GM12878 (cell line): ENCODE measurements around the gene MBNL3. TPM values are rescaled to one million over a fixed set of nuclear protein-coding genes. Genes with fewer than 3 reads are reported as not detected.

Source experiments
- ATAC-seq: fragments of 200-7000 bp; cut with Tn5 transposase; 3 replicates; pipeline ENCODE4 v1.9.1; 2020; ENCODE audit warnings: mild to moderate bottlenecking, moderate library complexity
- BruUV-seq: library from RNA; stranded (reverse); fragments of 400-500 nt; replicated peaks from 2 replicates; lab custom pipeline; 2021; lab: Mats Ljungman, UMichigan
- CTCF ChIA-PET: fragments of 300-600 bp; sonication (Branson Sonifier 250); formaldehyde crosslinking; extraction: SDS; loops from one replicate; lab custom pipeline; 2021; ENCODE audit warnings: inconsistent platforms; lab: Yijun Ruan, JAX
- POLR2A ChIA-PET: fragments of 350-600 bp; formaldehyde crosslinking; extraction: SDS; loops from one replicate; lab custom pipeline; 2021; ENCODE audit warnings: inconsistent platforms; lab: Charles Lee
- RAD21 ChIA-PET: fragments of 300-600 bp; sonication (Branson Sonifier 250); formaldehyde crosslinking; loops from one replicate; lab custom pipeline; 2023; ENCODE audit warnings: antibody characterized with exemption; ENCODE audit not compliant: unreplicated experiment; lab: Charles Lee
- SMC1A ChIA-PET: fragments of 300-600 bp; sonication (Branson Sonifier 250); formaldehyde crosslinking; loops from one replicate; lab custom pipeline; 2023; ENCODE audit not compliant: unreplicated experiment, uncharacterized antibody; lab: Charles Lee
- DNase-seq: peaks from one replicate; pipeline ENCODE4 v3.0.0-alpha.2; 2011; ENCODE audit warnings: low read depth, low spot score
- FAIRE-seq: peaks from 3 replicates; lab custom pipeline; 2011; peaks lifted over from hg19 to GRCh38; lab: Jason Lieb, UNC
- H2AFZ ChIP-seq: 2 replicates; pipeline ENCODE4 v1.6.0; 2011; ENCODE audit warnings: low read depth, low read length, control low read depth; ENCODE audit not compliant: control insufficient read depth
- H3K27ac ChIP-seq: 2 replicates; pipeline ENCODE4 v1.5.1; 2011; ENCODE audit warnings: control low read depth; ENCODE audit not compliant: control insufficient read depth, insufficient read depth
- H3K27me3 ChIP-seq, 2 experiments: replicated peaks in 1 of 2; 2 replicates each; pipeline versions ENCODE4 v1.6.0 to v1.6.1; 2011; ENCODE audit warnings: low read length in 1 of 2; ENCODE audit not compliant: control insufficient read depth in 2 of 2, insufficient read depth in 2 of 2
- H3K36me3 ChIP-seq, 2 experiments: 2 replicates each; pipeline ENCODE4 v1.5.1; 2011; ENCODE audit warnings: low read length in 1 of 2; ENCODE audit not compliant: control insufficient read depth in 2 of 2, insufficient read depth in 2 of 2
- H3K4me1 ChIP-seq: 2 replicates; pipeline ENCODE4 v1.6.1; 2011; ENCODE audit warnings: mild to moderate bottlenecking, low read length, moderate library complexity, mixed read lengths; ENCODE audit not compliant: control insufficient read depth, insufficient read depth
- H3K4me2 ChIP-seq: 2 replicates; pipeline ENCODE4 v1.6.0; 2011; ENCODE audit warnings: control low read depth; ENCODE audit not compliant: control insufficient read depth, insufficient read depth
- H3K4me3 ChIP-seq: fragments of 200-600 bp; sonication (generic); 2 replicates; pipeline ENCODE4 v1.5.1; 2016
- H3K79me2 ChIP-seq: 2 replicates; pipeline ENCODE4 v1.6.0; 2011; ENCODE audit warnings: low read length; ENCODE audit not compliant: control insufficient read depth, insufficient read depth
- H3K9ac ChIP-seq: 2 replicates; pipeline ENCODE4 v1.8.0; 2011; ENCODE audit warnings: low read length, control low read depth, mixed read lengths; ENCODE audit not compliant: control insufficient read depth, insufficient read depth
- H3K9me3 ChIP-seq: replicated peaks from 3 replicates; pipeline ENCODE4 v1.5.1; 2011; ENCODE audit warnings: mild to moderate bottlenecking, low read length; ENCODE audit not compliant: control insufficient read depth, insufficient read depth
- H4K20me1 ChIP-seq: 2 replicates; pipeline ENCODE4 v1.6.0; 2011; ENCODE audit not compliant: control insufficient read depth, insufficient read depth
- CBFB ChIP-seq: IDR thresholded peaks from 2 replicates; pipeline ENCODE4 v1.6.1; 2016; ENCODE audit warnings: antibody characterized with exemption, low read depth
- ELK1 ChIP-seq: IDR thresholded peaks from 2 replicates; pipeline ENCODE4 v1.6.1; 2012; ENCODE audit warnings: low read depth, low read length, improper control_type of control experiment
- IRF4 ChIP-seq: IDR thresholded peaks from 2 replicates; pipeline ENCODE4 v1.6.1; 2011; ENCODE audit warnings: low read depth, low read length
- MEF2A ChIP-seq: IDR thresholded peaks from 2 replicates; pipeline ENCODE4 v1.6.1; 2011; ENCODE audit warnings: low read depth, mild to moderate bottlenecking, low read length, moderate library complexity; ENCODE audit not compliant: insufficient read depth
- PAX8 ChIP-seq: fragments of 450-650 bp; IDR thresholded peaks from 2 replicates; pipeline ENCODE4 v1.6.1; 2017; ENCODE audit warnings: mild to moderate bottlenecking, moderate library complexity
- SIX5 ChIP-seq: IDR thresholded peaks from 2 replicates; pipeline ENCODE4 v1.6.1; 2011; ENCODE audit warnings: mild to moderate bottlenecking, low read depth, low read length, moderate library complexity; ENCODE audit not compliant: severe bottlenecking
- SMAD1 ChIP-seq: fragments of 450-650 bp; IDR thresholded peaks from 2 replicates; pipeline ENCODE4 v1.6.1; 2018; ENCODE audit warnings: mild to moderate bottlenecking, low read depth; ENCODE audit not compliant: partially characterized antibody
- SREBF2 ChIP-seq: IDR thresholded peaks from 2 replicates; pipeline ENCODE4 v1.6.1; 2012; ENCODE audit warnings: mild to moderate bottlenecking, low read length
- SRF ChIP-seq, 2 experiments: IDR thresholded peaks; 2 replicates each; pipeline ENCODE4 v1.6.1; 2011; ENCODE audit warnings: low read depth in 2 of 2, low read length in 2 of 2, mild to moderate bottlenecking in 1 of 2, moderate library complexity in 1 of 2
- SUPT20H ChIP-seq: IDR thresholded peaks from 2 replicates; pipeline ENCODE4 v1.6.1; 2011; ENCODE audit warnings: low read depth, mild to moderate bottlenecking, low read length, moderate library complexity, borderline replicate concordance; ENCODE audit not compliant: control insufficient read depth
- YY1 ChIP-seq: IDR thresholded peaks from 2 replicates; pipeline ENCODE4 v1.6.1; 2011; ENCODE audit warnings: low read depth, mild to moderate bottlenecking, low read length
- ZNF384 ChIP-seq: IDR thresholded peaks from 2 replicates; pipeline ENCODE4 v1.6.1; 2012; ENCODE audit warnings: low read depth, mild to moderate bottlenecking, low read length, improper control_type of control experiment, borderline replicate concordance
- in situ Hi-C: fragments of 300-500 bp; cut with MboI; formaldehyde crosslinking; loops from 9 replicates; pipeline ENCODE4 v1.14.3; 2018; ENCODE audit warnings: mixed read lengths
- intact Hi-C: fragments of 100-400 bp; cut with micrococcal nuclease; formaldehyde crosslinking; loops from one replicate; pipeline ENCODE4 v1.14.2; 2022; ENCODE audit not compliant: unreplicated experiment
- polyA plus RNA-seq, 11 experiments: library from polyadenylated mRNA; depleted of rRNA in 4 of 11; unstranded in 6 of 11; stranded (reverse) in 5 of 11; fragments of >200 nt; fragmentation: Nextera tagmentation in 4 of 11; fragmentation: Illumina TruSeq in 1 of 11; extraction: Ambion mirVana in 4 of 11; extraction: Trizol in 1 of 11; gene quantifications; 1 replicate in 1 of 11; 2 replicates in 10 of 11; pipeline versions ENCODE4 v1.2.1 to v1.2.3, GENCODE V29; 2011 to 2016; ENCODE audit warnings: inconsistent platforms in 2 of 11, missing spikeins in 2 of 11, low read depth in 1 of 11
- total RNA-seq, 4 experiments: library from RNA; depleted of rRNA in 3 of 4; stranded (reverse); fragments of >200 nt in 3 of 4; fragmentation: Illumina TruSeq in 1 of 4; extraction: Trizol in 1 of 4; gene quantifications; 2 replicates each; pipeline versions ENCODE4 v1.2.1 to v1.2.3, GENCODE V29; 2013 to 2021
- TF ChIP-seq, protein P1 (sequence below): IDR thresholded peaks from 2 replicates; pipeline ENCODE4 v1.6.1; 2012; ENCODE audit warnings: low read depth, low read length, improper control_type of control experiment
- TF ChIP-seq, protein P2 (sequence below): IDR thresholded peaks from 2 replicates; pipeline ENCODE4 v1.6.1; 2012; ENCODE audit warnings: low read depth, low read length, improper control_type of control experiment

The MBNL3 gene
- total and polyA plus RNA-seq, 10 of the 15 experiments (the other 5 are each of a cell fraction or from before 2014, with no cell fraction given), result 3.4 to 33.1 (median 12.6) TPM

- ChIA-PET CTCF (no interaction called here), POLR2A (no interaction called here)
Observed at GRCh38 chrX:132461886-132462285, 27.0 kb downstream of the MBNL3 start.

More at GRCh38 chrX:132461886-132462285, 27.0 kb downstream of the MBNL3 start:
- Histone ChIP-seq H3K9ac (no peak overlapping the region), H4K20me1 (no peaks in the 10 kb centered on the region), H3K27ac (no peak overlapping the region), H3K36me3 (no peaks in the 10 kb centered on the region), H3K4me1 (no peaks in the 10 kb centered on the region), H3K4me3 (no peak overlapping the region), H3K79me2 (no peaks in the 10 kb centered on the region)
- RAD21 ChIA-PET, result no interaction called here
- FAIRE-seq (no peak), ATAC-seq (no peak), DNase-seq (no peak)
- intact Hi-C loops, result no loop called here
- SMC1A ChIA-PET, result interaction anchor here (1.1 to 1.8 kb wide), 2 partner anchors 34 to 61 kb away, joined by 3 to 4 read pairs; no protein-coding TSS in a partner anchor
- TF ChIP-seq, protein P1, sequence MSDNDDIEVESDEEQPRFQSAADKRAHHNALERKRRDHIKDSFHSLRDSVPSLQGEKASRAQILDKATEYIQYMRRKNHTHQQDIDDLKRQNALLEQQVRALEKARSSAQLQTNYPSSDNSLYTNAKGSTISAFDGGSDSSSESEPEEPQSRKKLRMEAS, result no peak
- TF ChIP-seq SRF (IDR thresholded peaks at IDR 0.05; ENCODE audit: low read depth in 2 of 2, low read length in 2 of 2) (no peak), SMAD1 (no peak), ELK1 (no peak), CBFB (no peak), PAX8 (no peak), YY1 (no peak), SUPT20H (no peak), SIX5 (no peak), ZNF384 (no peak), SREBF2 (no peak), IRF4 (no peak), MEF2A (no peak)
- TF ChIP-seq, protein P2, sequence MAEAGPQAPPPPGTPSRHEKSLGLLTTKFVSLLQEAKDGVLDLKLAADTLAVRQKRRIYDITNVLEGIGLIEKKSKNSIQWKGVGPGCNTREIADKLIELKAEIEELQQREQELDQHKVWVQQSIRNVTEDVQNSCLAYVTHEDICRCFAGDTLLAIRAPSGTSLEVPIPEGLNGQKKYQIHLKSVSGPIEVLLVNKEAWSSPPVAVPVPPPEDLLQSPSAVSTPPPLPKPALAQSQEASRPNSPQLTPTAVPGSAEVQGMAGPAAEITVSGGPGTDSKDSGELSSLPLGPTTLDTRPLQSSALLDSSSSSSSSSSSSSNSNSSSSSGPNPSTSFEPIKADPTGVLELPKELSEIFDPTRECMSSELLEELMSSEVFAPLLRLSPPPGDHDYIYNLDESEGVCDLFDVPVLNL, result no peak
- TF ChIP-seq, all 136 proteins: peak for 0
- in situ Hi-C loops, result no loop called here
- no TSS peak for BruUV-seq
- Histone ChIP-seq H3K9me3 (no peaks in the 10 kb centered on the region), H3K4me2 (no peak overlapping the region), H2AFZ (no peak overlapping the region), H3K27me3 (no peaks in the 10 kb centered on the region)
